HG03558 (cell line): Measurements from ENCODE around the gene NAMPT.
"Not testable (repeated sequence)": the region's sequence is repeated elsewhere in the genome, so short reads cannot be mapped to it uniquely, and the experiment has no call there.

ENCODE experiments used
- ATAC-seq: cut with Tn5 transposase; IDR thresholded peaks from one replicate; pipeline ENCODE4 v1.9.1; 2021; ENCODE audit warnings: moderate number of reproducible peaks; ENCODE audit not compliant: unreplicated experiment; ENCODE audit errors: extremely low read depth

NAMPT gene

GRCh38 chr7:106239406-106239805 lies 45.4 kb downstream of the NAMPT start:
- no peak for ATAC-seq

DNA sequence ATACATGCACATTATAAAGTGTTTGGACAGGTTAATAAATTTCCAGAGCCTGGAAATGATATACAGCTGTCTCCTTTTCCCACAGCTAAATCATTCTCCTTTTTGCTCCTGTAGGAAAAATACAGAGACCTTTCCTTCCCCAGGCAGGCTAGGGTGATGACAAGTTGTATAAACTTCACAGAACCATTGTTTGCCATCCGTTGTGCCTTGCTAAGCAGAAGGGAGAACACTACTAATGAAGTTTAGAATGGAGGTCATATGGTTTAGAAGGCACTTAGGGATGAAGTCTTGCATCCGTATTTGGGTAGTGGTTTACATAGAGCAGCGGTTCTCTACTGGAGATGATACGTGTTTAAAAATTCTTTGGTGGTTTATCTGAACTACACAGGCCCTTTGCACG lies 46.0 kb downstream of the NAMPT start:
- ATAC-seq = no peak

GRCh38 chr7:106236065-106236464 lies 48.7 kb downstream of the NAMPT start:
- no peak for ATAC-seq

- ATAC-seq = no peak
Measured at GRCh38 chr7:106234425-106234824, 50.4 kb downstream of the NAMPT start.

DNA sequence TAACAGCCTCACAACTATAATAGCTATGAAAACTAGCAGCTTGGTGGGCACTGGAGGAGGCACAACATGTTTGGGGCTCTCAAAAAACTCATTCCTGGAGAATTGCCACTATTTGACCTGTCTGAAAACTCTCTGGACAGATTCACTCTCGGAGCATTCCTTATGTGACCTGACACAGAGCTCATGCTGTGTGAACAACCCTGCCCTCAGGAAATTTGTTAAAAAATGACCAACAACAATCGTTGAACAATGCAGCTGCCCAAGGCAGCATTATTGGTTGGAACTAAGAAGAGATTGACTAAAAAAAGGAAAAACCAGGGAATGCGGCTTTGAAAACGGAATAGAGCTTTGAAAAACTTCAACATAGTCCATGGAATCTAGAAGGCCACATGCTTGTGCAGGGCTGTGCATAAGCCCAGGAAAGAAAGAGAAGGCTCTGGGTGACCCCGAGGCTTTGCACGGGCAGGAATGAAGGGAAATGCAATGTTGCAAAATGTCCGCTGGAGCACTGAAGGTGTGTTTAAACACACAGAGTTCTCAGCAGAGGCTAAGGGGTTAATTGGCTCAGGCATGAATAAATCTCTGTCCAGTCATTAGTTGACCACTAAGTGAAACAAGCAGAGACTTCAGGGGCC lies 52.8 kb downstream of the NAMPT start:
- ATAC-seq = no peak

- no peak for ATAC-seq
Measured at GRCh38 chr7:106225856-106226255, 58.9 kb downstream of the NAMPT start.

DNA sequence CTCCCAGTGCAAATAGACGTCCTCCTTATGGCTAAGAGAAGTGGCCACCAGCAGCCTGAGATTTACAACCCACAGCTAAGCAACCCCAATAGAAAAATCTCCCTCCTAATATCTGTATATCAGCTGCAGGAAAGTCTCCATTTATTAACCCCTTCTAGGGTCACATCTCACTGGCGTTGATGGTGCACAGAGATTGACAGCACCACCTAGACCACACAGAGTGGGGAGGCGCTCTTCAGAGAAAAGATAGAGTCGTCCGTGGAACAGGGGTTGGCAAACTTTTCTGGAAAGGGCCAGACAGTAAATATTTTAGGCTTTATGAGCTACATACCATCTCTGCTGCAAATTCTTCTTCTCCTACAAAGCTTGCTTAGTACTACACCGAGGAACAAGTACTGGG lies 60.0 kb downstream of the NAMPT start:
- no peak for ATAC-seq

GRCh38 chr7:106223156-106223555 lies 61.6 kb downstream of the NAMPT start:
- ATAC-seq = no peak

GRCh38 chr7:106222545-106222944 lies 62.2 kb downstream of the NAMPT start:
- no peak for ATAC-seq

DNA sequence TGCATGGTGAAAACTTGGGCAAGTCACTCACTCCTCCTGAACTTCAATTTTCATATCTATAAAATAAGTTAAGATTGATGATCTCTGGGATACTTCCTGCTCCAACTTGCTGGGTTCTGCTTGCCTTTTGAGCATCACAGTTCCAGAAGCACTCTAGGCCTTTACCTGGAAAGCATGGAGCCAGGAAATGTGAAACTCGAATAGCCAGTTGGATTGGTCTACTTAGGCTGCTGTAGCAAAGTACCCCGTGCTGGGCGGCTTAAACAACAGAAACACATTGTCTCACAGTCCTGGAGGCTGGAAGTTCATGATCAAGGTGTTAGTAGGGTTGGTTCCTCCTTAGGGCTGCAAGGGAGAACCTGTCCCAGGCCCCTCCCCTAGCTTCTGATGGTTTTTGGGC lies 64.5 kb downstream of the NAMPT start:
- ATAC-seq = no peak

DNA sequence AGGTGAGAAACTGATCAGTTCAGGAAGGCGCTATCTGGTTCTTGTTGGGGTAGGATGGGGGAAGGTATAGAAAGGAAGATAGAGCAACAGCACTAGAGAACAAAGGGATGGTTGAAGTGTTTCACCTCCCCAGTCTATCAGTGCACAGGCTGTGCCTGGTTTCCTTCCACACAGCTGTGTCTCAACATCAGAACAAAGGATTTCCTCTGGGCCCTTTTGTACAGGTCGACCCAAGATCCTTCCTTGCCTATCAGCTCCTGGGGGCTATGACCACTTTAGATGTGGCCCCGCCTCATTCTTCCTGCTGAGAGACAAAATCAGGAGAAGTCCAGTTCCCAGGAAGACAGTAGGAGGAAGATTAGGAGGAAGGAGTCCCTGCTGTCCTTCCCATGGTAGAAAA lies 65.6 kb downstream of the NAMPT start:
- ATAC-seq = no peak

DNA sequence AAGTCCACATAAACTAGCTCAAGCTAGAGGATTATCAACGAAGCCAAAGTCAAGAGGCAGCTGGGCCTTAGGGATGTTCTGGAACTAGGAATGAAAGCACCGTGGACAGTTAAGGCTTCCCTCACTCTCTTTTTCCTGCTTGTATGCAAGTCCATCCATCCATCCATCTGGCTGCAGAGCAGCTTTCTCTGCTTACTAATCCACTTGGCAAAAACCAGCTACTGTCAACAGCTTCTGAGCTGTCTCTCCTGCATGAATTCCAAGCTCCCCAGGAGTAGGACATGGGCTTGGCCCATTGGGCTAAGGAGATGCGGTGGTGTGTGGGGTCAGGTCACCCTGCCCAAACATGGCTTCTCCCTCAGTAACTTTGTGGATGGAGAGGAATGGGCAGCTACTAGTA lies 66.2 kb downstream of the NAMPT start:
- ATAC-seq = no peak

DNA sequence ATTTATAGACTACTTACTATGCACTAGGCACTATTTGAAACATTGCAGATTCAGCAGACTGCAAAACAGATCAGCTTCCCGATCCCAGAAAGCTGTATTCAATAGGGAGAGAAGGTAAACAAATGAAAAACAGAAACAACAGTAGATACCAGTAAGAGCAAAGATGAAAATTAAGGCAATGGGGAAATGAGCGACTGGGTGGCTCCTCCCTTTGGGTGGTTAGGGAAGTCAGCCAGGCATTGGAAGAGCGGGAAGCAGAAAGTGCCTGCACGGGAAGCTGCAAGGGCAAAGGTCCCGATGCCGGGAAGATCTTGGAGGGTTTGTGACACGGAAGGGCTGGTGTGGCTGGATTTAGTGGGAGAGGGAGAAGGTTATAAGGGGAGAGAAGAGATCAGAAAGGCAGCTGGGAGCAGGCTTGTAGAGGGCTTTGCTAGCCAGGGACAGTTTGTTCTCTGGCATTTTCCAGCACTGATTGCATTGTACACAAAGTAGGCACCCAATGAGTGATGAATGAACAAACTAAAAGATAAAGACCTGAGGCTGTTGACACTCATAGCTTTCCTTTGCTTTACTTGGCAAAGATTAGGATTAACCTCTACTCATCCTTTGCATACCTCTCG lies 67.8 kb downstream of the NAMPT start:
- no peak for ATAC-seq

- ATAC-seq = no peak
Measured at GRCh38 chr7:106216517-106216922, 68.3 kb downstream of the NAMPT start.

GRCh38 chr7:106215868-106216516 lies 68.8 kb downstream of the NAMPT start:
- ATAC-seq = no peak

- not testable (repeated sequence) for ATAC-seq
Measured at GRCh38 chr7:106208944-106209343, 75.8 kb downstream of the NAMPT start.

DNA sequence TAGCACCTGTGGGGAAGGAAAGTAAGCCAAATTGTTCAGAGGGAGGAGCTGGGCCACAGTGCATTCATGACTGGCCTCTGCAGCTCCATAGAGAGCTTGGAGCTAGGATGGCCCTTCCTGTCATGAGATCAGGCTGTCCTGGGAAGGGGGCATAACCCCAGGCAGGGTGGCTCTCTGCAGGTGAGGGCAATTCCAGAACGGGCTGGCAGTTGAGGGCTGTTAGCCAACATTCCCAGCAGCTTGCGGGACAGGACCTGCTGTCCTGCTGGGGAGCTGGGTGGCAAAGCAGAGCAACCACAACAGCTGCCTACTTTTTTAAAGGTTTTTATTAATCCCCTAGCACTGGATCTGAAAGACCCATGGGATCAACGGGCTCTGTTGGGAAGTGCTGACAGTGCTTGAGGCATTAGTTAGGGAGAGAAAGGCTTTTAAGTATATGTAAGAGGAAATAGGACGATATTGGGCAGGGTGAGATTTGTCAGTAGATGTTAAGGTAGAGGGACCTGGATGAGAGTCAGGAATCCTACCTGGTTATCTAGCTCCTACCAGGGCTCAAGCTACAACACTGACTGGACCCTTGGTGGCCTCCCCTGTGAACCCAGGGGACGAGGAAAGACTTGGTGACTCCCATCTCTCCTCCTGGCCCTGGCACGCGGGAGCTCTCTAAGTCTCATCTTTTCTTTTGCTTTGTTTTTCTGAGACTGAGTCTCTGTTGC lies 77.8 kb downstream of the NAMPT start:
- ATAC-seq = no peak

DNA sequence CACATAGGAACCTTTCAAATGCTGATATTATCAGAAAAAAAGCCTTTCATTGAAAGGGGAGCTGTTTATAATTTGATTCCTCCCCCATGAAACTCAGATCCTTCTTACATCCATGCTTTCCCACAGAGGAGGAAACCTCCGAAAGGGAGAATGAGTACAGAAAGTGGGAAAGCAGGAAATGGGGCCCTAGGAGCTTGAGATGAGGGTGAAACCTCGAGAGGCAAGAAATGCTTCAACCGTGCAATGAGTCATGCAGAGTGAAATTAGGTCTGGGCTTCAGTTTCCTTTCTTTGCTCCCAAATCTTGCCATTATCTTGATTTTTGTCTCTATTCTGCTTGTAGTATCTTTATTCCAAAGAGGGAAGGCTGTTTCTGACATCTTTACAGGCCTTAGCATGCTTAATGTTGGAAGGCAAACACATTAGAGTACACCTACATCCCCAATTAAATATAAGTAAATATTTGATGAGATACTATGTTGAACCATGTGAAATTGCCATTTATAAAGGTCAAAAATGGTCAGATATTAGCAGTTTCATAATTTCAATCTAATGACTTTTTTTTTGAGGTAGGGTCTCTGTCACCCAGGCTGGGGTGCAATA lies 79.1 kb downstream of the NAMPT start:
- no peak for ATAC-seq

DNA sequence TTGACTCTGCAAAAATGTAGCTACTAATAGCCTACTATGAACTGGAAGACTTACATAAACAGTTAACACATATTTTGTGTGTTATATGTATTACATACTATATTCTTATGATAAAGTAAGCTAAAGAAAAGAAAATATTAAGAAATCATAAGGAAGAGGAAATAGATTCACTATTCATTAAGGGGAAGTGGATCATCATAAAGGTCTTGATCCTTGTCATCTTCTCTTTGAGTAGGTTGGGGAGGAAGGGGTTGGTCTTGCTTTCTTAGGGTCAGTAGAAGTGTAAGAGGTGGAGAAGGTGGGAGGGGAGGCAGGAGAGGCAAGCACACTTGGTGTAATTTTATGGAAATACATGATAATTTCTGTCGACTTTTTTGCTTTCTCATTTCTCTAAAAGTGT lies 81.3 kb downstream of the NAMPT start:
- ATAC-seq = no peak

DNA sequence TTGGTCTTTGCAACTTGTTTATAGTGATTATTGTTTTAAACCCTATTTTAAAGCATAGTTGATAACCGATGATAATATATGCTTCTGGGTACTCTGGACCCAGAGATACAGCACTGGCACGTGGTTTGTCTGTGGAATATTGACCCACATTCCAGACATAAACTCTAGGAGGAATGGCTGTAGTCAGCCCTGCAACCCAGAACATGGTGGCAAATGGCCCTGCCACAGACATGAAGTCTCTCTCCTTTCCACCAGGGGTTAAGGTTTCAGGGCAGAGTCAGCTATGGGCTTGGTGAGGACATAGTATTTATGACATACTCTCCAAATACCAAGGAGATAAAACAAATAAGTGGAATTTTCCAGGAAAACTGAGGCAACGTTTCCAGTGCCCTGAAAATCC lies 83.6 kb downstream of the NAMPT start:
- ATAC-seq = no peak

- no peak for ATAC-seq
Measured at GRCh38 chr7:106199813-106200364, 84.9 kb downstream of the NAMPT start.
